ENCODE measurements around the gene ZNF853.

ZNF853 gene

GRCh38 chr7:6619961-6620360, 4.6 kb downstream of the ZNF853 start:
- Histone ChIP-seq H3K27me3 (ENCODE audit: control insufficient read depth in 1 of 2, insufficient read depth in 2 of 2, low read length in 2 of 2) (peaks cover 7 to 12% of the 10 kb centered on the region in 2 donors), H3K36me3 (ENCODE audit: control insufficient read depth in 1 of 2, insufficient read depth in 2 of 2, low read length in 2 of 2) (peaks cover 0 to 8% of the 10 kb centered on the region in 2 donors), H3K4me1 (ENCODE audit: control insufficient read depth in 1 of 2, insufficient read depth in 2 of 2, low read length in 2 of 2) (peaks cover 12 to 17% of the 10 kb centered on the region in 2 donors), H3K9me3 (ENCODE audit: control insufficient read depth in 1 of 2, low read length in 2 of 2) (no peaks in the 10 kb centered on the region), H3K9ac (ENCODE audit: low read depth in 1 of 2, low read length in 2 of 2) (no peak overlapping the region), H3K4me3 (ENCODE audit: low read depth in 1 of 2, low read length in 2 of 2) (no peak overlapping the region), H3K27ac (ENCODE audit: low read depth, low read length) (no peak overlapping the region)

- Histone ChIP-seq H3K4me3 (ENCODE audit: low read depth in 1 of 2, low read length in 2 of 2) (peak overlapping the region in 1 of 2 donors; percentile 52), H3K27me3 (ENCODE audit: control insufficient read depth in 1 of 2, insufficient read depth in 2 of 2, low read length in 2 of 2) (peaks cover 3 to 9% of the 10 kb centered on the region in 2 donors), H3K4me1 (ENCODE audit: control insufficient read depth in 1 of 2, insufficient read depth in 2 of 2, low read length in 2 of 2) (peaks cover 8 to 12% of the 10 kb centered on the region in 2 donors), H3K36me3 (ENCODE audit: control insufficient read depth in 1 of 2, insufficient read depth in 2 of 2, low read length in 2 of 2) (peaks cover 0 to 8% of the 10 kb centered on the region in 2 donors), H3K9me3 (ENCODE audit: control insufficient read depth in 1 of 2, low read length in 2 of 2) (no peaks in the 10 kb centered on the region), H3K9ac (ENCODE audit: low read depth in 1 of 2, low read length in 2 of 2) (no peak overlapping the region), H3K27ac (ENCODE audit: low read depth, low read length) (no peak overlapping the region)
These were observed 6.1 kb downstream of the ZNF853 start for GRCh38 chr7:6621195-6622133.

GRCh38 chr7:6622134-6622710, 6.8 kb downstream of the ZNF853 start:
- H3K4me1 ChIP-seq (ENCODE audit: control insufficient read depth in 1 of 2, insufficient read depth in 2 of 2, low read length in 2 of 2) = peaks cover 8 to 12% of the 10 kb centered on the region in 2 donors
- H3K27me3 ChIP-seq (ENCODE audit: control insufficient read depth in 1 of 2, insufficient read depth in 2 of 2, low read length in 2 of 2) = peaks cover 0 to 5% of the 10 kb centered on the region in 2 donors
- H3K9me3 ChIP-seq (ENCODE audit: control insufficient read depth in 1 of 2, low read length in 2 of 2) = no peaks in the 10 kb centered on the region
- no peak overlapping the region for H3K9ac ChIP-seq (ENCODE audit: low read depth in 1 of 2, low read length in 2 of 2)
- H3K36me3 ChIP-seq (ENCODE audit: control insufficient read depth in 1 of 2, insufficient read depth in 2 of 2, low read length in 2 of 2) = peaks cover 0 to 8% of the 10 kb centered on the region in 2 donors
- no peak overlapping the region for H3K27ac ChIP-seq (ENCODE audit: low read depth, low read length)
- H3K4me3 ChIP-seq (ENCODE audit: low read depth in 1 of 2, low read length in 2 of 2) = no peak overlapping the region

- Histone ChIP-seq H3K4me3 (ENCODE audit: low read depth in 1 of 2, low read length in 2 of 2) (no peak overlapping the region), H3K4me1 (ENCODE audit: control insufficient read depth in 1 of 2, insufficient read depth in 2 of 2, low read length in 2 of 2) (peaks cover 8 to 12% of the 10 kb centered on the region in 2 donors), H3K36me3 (ENCODE audit: control insufficient read depth in 1 of 2, insufficient read depth in 2 of 2, low read length in 2 of 2) (peaks cover 0 to 8% of the 10 kb centered on the region in 2 donors), H3K9me3 (ENCODE audit: control insufficient read depth in 1 of 2, low read length in 2 of 2) (no peaks in the 10 kb centered on the region), H3K27me3 (ENCODE audit: control insufficient read depth in 1 of 2, insufficient read depth in 2 of 2, low read length in 2 of 2) (no peaks in the 10 kb centered on the region), H3K27ac (ENCODE audit: low read depth, low read length) (no peak overlapping the region), H3K9ac (ENCODE audit: low read depth in 1 of 2, low read length in 2 of 2) (no peak overlapping the region)
These were observed 8.3 kb downstream of the ZNF853 start for GRCh38 chr7:6623589-6624245.

- Histone ChIP-seq H3K4me3 (ENCODE audit: low read depth in 1 of 2, low read length in 2 of 2) (no peak overlapping the region), H3K27me3 (ENCODE audit: control insufficient read depth in 1 of 2, insufficient read depth in 2 of 2, low read length in 2 of 2) (no peaks in the 10 kb centered on the region), H3K27ac (ENCODE audit: low read depth, low read length) (no peak overlapping the region), H3K36me3 (ENCODE audit: control insufficient read depth in 1 of 2, insufficient read depth in 2 of 2, low read length in 2 of 2) (peaks cover 0 to 8% of the 10 kb centered on the region in 2 donors), H3K9me3 (ENCODE audit: control insufficient read depth in 1 of 2, low read length in 2 of 2) (no peaks in the 10 kb centered on the region), H3K4me1 (ENCODE audit: control insufficient read depth in 1 of 2, insufficient read depth in 2 of 2, low read length in 2 of 2) (peaks cover 8 to 12% of the 10 kb centered on the region in 2 donors), H3K9ac (ENCODE audit: low read depth in 1 of 2, low read length in 2 of 2) (no peak overlapping the region)
These were observed 8.8 kb downstream of the ZNF853 start for GRCh38 chr7:6624246-6624611.

- Histone ChIP-seq H3K4me1 (ENCODE audit: control insufficient read depth in 1 of 2, insufficient read depth in 2 of 2, low read length in 2 of 2) (peaks cover 3 to 8% of the 10 kb centered on the region in 2 donors), H3K36me3 (ENCODE audit: control insufficient read depth in 1 of 2, insufficient read depth in 2 of 2, low read length in 2 of 2) (no peaks in the 10 kb centered on the region), H3K9me3 (ENCODE audit: control insufficient read depth in 1 of 2, low read length in 2 of 2) (no peaks in the 10 kb centered on the region), H3K4me3 (ENCODE audit: low read depth in 1 of 2, low read length in 2 of 2) (no peak overlapping the region), H3K27ac (ENCODE audit: low read depth, low read length) (no peak overlapping the region), H3K27me3 (ENCODE audit: control insufficient read depth in 1 of 2, insufficient read depth in 2 of 2, low read length in 2 of 2) (no peaks in the 10 kb centered on the region), H3K9ac (ENCODE audit: low read depth in 1 of 2, low read length in 2 of 2) (no peak overlapping the region)
These were observed 12.6 kb downstream of the ZNF853 start for GRCh38 chr7:6628045-6628444.

GRCh38 chr7:6630007-6630849, 14.8 kb downstream of the ZNF853 start:
- H3K9me3 ChIP-seq (ENCODE audit: control insufficient read depth in 1 of 2, low read length in 2 of 2) = no peaks in the 10 kb centered on the region
- H3K9ac ChIP-seq (ENCODE audit: low read depth in 1 of 2, low read length in 2 of 2) = no peak overlapping the region
- peaks cover 0 to 8% of the 10 kb centered on the region in 2 donors for H3K4me1 ChIP-seq (ENCODE audit: control insufficient read depth in 1 of 2, insufficient read depth in 2 of 2, low read length in 2 of 2)
- H3K27me3 ChIP-seq (ENCODE audit: control insufficient read depth in 1 of 2, insufficient read depth in 2 of 2, low read length in 2 of 2) = no peaks in the 10 kb centered on the region
- no peak overlapping the region for H3K27ac ChIP-seq (ENCODE audit: low read depth, low read length)
- no peaks in the 10 kb centered on the region for H3K36me3 ChIP-seq (ENCODE audit: control insufficient read depth in 1 of 2, insufficient read depth in 2 of 2, low read length in 2 of 2)
- no peak overlapping the region for H3K4me3 ChIP-seq (ENCODE audit: low read depth in 1 of 2, low read length in 2 of 2)

- peaks cover 0 to 12% of the 10 kb centered on the region in 2 donors for H3K4me1 ChIP-seq (ENCODE audit: control insufficient read depth in 1 of 2, insufficient read depth in 2 of 2, low read length in 2 of 2)
- no peak overlapping the region for H3K27ac ChIP-seq (ENCODE audit: low read depth, low read length)
- no peaks in the 10 kb centered on the region for H3K9me3 ChIP-seq (ENCODE audit: control insufficient read depth in 1 of 2, low read length in 2 of 2)
- no peaks in the 10 kb centered on the region for H3K27me3 ChIP-seq (ENCODE audit: control insufficient read depth in 1 of 2, insufficient read depth in 2 of 2, low read length in 2 of 2)
- no peak overlapping the region for H3K9ac ChIP-seq (ENCODE audit: low read depth in 1 of 2, low read length in 2 of 2)
- H3K4me3 ChIP-seq (ENCODE audit: low read depth in 1 of 2, low read length in 2 of 2) = no peak overlapping the region
- H3K36me3 ChIP-seq (ENCODE audit: control insufficient read depth in 1 of 2, insufficient read depth in 2 of 2, low read length in 2 of 2) = no peaks in the 10 kb centered on the region
These were observed 16.2 kb downstream of the ZNF853 start for GRCh38 chr7:6631605-6632004.

- Histone ChIP-seq H3K27me3 (ENCODE audit: control insufficient read depth in 1 of 2, insufficient read depth in 2 of 2, low read length in 2 of 2) (no peaks in the 10 kb centered on the region), H3K4me1 (ENCODE audit: control insufficient read depth in 1 of 2, insufficient read depth in 2 of 2, low read length in 2 of 2) (peaks cover 9 to 19% of the 10 kb centered on the region in 2 donors), H3K27ac (ENCODE audit: low read depth, low read length) (no peak overlapping the region), H3K4me3 (ENCODE audit: low read depth in 1 of 2, low read length in 2 of 2) (no peak overlapping the region), H3K9ac (ENCODE audit: low read depth in 1 of 2, low read length in 2 of 2) (no peak overlapping the region), H3K9me3 (ENCODE audit: control insufficient read depth in 1 of 2, low read length in 2 of 2) (no peaks in the 10 kb centered on the region), H3K36me3 (ENCODE audit: control insufficient read depth in 1 of 2, insufficient read depth in 2 of 2, low read length in 2 of 2) (no peaks in the 10 kb centered on the region)
These were observed 18.6 kb downstream of the ZNF853 start for GRCh38 chr7:6634021-6634420.
